Nucleus accumbens (tissue), 56 donors: Measurements from ENCODE around the gene TMED7.

ENCODE experiments used
- DNase-seq, 56 donors: peaks; one replicate each; lab custom pipeline; 2025; lab: John Stamatoyannopoulos, UW

Gene TMED7

DNA sequence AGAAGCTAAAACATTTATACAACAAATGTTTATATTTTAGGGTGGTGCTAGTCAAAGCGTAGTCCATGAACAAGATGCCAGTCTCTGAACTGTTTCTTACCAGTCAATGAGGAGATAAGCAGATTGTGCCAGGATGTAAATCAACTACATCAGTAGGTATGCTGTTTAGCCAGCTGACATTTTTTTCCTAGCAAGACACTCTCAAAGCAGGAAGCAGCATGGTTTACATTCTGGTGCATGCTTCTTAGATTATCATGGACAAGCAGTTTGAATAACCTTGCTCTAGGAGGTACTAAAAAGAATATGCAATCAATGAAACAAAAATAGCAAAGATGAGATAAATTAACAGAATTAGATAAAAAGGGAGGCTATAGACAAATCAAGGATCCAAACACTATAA lies 40.6 kb downstream of the TMED7 start:
- DNase-seq, result no peak

DNA sequence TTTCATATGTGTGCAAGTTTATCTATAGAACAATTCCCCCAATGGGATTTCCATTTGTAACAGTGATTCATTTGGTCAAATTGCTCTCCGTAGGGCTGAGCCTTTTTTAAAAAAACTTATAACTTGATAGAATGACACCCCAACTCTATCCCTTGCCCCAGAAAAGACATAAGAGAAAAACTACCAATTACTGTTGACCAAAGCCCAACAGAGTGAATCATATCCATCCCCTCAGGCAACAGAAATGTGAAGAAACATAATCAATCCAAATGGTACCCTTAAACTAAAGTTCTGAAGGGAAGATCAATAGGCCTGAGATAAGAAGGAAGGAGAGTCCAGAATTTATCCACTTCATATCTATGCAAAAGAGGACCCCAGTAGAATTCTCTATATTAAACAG lies 41.3 kb downstream of the TMED7 start:
- DNase-seq, result no peak

DNA sequence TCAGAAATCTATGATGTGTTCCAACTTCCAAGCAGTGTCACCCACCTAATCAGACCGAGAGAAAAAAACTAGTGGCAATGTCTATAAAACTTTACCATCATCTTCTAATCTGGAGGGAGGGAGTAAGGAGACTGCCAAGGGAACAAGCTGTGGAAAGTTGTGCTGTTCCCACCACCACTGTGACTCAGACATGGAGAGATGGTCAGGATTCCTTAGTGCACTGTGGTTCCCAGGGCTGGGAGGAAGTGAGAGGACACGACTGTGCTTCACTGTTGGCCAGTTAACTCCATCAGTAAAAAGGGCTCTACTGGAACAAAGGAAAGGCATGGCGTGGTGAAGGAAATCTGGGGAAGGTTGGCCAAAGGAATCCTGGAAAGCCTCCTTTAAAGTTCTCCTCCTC lies 42.4 kb downstream of the TMED7 start:
- DNase-seq, result no peak

DNA sequence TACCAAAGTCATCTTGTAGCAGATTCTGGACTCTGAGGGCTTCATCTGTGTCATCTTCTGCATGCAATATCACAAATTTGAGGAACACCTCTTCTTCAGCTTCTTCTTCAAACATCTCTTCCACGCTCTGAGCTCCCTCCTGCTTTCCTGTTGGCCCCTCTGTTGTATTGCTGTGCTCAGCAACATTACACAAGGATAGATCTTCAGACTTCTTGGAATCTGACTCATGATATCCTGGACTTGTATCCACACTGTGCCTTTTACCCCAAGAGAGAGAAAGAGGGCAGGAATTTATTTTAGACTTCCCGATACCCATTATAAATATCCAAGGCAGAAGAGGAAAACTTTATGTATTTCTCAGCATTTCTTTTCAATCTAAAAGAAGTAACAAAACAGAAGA lies 44.9 kb downstream of the TMED7 start:
- no peak for DNase-seq

DNA sequence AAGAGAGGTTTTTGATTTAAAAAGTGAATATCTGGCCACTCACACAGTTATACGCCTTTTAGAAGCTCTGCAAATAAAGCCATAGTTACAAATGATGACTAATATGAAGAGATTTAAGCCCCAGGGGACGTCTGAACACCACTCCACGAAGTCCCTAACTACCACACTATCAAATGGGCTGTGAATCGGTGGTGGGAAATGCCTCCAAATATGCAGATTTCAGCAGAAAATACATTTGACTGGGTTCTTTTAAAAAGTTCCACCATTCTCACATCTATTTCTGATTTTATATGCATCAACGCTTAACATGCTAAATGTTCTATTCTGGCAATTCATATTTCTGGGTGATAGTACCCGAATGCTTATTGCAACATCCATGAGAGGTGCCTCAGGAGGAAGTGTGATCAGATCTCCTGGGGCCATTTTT lies 46.1 kb downstream of the TMED7 start:
- DNase-seq, result no peak

DNA sequence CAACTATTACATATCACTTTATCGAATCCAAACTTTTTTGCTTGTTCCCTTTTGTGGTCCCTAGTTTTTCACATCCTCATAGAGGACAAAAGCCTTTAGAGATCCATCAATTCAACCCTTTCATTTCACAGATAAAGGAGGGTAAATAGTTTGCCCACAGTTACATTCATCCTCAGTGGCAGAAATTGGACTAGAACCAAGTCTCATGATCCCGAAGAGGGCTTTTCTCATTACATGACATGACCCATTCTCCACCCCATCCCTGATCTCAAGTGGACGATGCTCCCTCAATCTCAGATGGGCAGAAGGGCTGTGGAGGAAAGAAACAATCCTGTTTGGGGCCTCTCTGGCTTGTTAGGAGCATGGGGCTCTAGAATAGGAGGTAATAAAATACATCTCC lies 46.6 kb downstream of the TMED7 start:
- peak in 14 of 56 donors; percentile 4 to 33 (median 14) for DNase-seq

DNA sequence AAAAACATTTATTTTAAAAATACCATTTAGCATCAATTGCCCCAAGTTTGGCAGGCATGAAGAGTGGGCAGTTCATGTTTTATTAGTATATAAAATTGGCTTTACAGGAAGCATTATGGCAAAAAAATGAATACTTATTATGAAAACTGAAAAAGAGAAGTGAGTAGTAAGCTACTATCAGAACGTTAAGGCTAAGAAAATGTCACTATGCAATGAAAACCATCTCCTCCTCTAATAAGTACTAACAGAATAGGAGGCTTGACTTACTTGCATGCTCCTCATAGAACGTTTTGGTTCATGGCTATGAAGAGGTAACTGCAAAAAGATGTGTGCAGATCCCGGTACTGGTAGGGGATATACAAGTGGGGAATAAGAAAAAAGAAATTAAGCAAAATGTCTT lies 47.2 kb downstream of the TMED7 start:
- DNase-seq, result no peak

DNA sequence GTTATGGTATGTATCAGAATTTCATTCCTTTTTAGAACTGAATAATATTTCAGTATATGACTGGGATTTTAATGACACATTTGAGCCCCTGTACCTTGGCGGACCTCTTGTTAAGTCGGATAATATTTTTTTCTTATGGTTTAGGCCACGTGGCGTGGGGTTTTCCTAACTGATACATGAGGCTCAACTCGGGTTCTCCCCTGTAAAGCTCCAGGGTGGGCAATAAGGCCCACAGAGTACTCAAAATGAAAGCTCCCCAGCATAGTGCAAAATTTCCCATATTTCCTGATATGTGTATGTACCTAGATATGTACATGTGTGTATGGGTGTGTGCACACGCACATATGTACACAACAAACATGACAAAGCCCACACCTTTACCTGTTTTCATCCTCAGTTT lies 48.1 kb downstream of the TMED7 start:
- DNase-seq, result no peak

DNA sequence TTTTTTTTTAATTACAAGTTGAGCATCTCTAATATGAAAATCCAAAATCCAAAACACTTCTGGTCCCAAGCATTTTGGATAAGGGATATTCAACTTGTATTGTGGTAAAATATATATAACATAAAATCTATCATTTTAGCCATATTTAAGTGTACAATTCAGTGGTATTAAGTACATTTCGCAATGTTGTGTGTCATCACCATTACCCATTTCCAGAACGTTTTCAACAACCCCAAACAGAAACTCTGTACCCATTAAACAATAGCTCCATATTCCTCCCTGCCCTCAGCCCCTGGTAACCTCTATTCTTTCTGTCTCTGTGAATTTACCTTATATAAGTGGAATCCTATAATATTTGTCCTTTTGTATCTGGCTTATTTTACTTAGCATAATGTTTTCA lies 48.5 kb downstream of the TMED7 start:
- no peak for DNase-seq

DNA sequence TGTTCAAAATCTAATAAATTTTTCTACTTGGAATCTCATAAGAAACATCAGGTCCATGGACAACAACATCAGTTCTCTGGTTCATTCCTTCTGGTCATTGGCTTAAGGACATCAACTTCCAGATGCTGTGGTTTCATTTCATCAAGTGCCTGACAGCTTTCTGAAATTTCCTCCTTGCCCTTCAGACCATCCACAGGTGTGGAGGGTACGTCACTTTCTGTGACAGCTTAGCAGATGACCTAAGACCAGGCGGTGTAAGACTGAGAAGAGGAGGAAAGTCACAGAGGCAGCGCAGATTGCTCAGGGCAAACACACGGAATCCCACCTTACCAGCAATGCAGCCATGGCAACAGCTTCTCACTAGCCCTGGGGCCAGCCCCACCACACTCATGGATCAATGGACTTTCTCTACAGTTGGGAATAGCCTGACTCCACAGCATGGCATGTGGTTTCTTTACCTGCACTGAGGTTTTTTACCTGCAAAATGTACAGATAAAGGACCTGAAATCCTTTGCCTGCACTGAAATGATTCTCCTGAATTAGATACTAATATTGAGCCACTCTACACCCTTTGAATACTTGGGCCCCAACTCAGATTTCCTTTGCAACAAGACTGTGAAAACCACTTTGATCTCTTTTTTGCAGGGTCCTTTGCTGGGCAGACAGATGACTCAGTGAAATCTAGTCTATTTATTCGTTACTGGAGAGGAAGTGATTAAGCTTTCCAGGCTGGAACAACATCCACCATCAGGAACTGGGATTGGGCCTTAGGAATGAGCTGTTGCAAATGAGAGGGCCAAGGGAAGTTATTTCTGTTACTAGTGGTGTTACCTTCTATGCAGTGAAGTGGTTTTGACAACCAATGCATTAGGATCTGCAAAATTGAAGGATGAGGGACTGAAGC lies 50.4 kb downstream of the TMED7 start:
- DNase-seq, result no peak

DNA sequence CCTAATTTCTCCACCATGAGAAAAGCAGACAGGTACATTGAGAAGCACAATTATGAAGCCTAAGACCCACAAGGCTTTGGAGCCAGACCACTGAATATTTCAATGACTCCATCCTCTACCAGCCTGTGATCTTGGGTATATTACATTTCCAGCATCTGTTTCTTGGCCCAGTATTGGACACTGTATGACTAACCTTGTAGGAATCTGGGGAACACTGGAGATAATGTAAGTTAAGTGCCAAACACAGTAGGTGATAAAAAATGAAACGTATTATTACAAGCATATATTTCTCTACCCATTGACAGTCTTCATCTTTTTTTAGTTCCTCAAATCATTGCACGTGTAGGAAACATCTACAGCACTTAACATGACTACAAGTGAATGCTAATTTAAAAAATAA lies 52.7 kb downstream of the TMED7 start:
- no peak for DNase-seq

DNA sequence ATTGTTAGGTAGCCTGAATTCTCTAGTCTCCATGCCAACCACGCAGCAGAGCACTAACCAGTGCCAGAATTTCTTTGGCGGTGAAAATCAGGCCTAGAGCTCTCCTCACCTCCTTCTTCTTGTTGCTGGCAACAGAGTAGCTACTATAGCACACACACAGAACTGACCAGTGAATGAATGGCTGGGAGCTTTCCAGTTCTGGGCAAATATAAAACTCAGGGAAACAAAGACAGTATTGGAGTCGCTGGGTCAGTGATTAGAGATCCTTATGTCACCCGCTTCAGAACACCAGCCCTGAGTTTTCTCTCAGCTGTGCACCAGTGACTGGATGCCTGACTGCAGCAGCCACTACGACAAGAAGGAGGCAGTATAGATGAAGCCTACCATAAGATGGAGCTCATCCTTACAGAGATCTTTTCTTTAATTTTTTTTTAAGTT lies 54.4 kb downstream of the TMED7 start:
- DNase-seq, result peak in 52 of 56 donors; percentile 10 to 92 (median 76)

DNA sequence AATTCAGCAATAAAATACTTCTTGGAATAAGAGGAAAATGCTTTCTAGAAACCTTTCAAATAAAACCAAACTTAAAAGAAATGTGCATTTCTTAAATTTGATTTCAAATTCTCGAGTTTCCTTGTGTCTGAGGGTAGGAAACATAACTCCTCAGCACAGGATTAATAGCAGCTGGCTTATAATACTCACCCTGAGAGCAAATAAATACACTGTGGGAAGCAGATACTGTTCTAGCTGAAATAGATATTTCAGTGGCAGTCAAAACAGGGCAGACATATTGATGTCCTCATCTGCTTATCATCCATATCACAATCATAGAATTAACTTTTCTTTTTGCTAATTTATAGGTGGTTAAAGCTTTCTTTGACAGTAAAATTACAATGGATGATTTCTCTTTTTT lies 57.2 kb downstream of the TMED7 start:
- no peak for DNase-seq

DNA sequence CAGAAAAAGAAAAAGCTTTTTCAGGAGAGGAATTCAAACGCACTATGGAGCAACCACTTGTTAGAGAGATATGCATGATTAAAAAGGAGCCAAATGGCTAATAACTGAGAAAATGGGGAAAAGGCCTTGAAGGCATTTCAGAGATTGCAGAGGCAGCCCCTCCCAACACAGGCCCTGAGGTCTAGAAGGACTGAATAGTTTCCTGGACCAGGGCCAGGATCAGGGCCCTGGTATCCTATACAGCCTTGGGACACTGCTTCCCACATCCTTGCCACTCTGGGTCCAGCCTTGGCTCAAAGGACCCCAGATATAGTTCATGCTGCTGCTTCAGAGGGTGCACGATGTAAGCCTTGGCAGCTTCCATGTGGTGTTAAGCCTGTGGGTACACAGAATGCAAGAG lies 60.6 kb downstream of the TMED7 start:
- no peak for DNase-seq
